GM18873 (cell line): Measurements from ENCODE around the gene EXTL1.

ENCODE experiments used
- ATAC-seq: cut with Tn5 transposase; IDR thresholded peaks from one replicate; pipeline ENCODE4 v1.9.1; 2021; ENCODE audit warnings: mild to moderate bottlenecking, moderate library complexity, moderate number of reproducible peaks; ENCODE audit not compliant: unreplicated experiment, low FRiP score

Gene EXTL1

DNA sequence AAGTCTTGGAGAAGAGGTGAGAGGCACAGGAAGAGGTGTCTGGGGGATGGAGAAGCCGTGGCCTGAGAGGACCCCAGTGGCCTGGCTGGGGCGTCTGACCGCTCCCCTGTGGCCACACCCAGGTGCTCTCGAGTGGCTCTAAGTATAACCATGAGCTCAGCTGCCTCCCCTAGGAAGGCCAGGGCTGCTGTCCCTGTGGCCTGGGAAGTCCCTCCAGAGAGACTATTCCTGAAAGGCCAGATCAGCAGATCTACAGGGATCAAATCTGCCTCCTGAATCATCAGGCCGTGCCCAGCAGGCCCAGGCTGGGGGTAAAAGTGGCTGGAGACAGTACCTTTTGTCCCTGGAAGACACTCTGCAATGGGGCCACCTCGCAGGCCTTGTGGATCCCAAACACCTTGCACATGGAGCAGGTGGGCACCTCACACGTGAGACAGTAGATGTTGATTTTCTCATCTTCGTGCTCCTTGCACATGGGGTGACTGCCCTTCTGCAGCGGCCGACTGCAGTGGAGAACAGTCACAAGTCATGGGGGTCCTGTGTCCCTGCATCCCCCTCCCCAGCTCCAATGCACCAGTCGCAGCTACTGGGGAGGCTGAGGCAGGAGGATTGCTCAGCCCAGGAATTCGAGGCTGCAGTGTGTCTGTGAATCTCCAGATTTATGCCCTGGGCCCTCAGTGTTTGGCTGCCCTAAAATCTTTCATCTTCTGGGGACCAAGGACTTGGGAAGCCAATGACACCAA lies 39.4 kb downstream of the EXTL1 start:
- no peak for ATAC-seq

DNA sequence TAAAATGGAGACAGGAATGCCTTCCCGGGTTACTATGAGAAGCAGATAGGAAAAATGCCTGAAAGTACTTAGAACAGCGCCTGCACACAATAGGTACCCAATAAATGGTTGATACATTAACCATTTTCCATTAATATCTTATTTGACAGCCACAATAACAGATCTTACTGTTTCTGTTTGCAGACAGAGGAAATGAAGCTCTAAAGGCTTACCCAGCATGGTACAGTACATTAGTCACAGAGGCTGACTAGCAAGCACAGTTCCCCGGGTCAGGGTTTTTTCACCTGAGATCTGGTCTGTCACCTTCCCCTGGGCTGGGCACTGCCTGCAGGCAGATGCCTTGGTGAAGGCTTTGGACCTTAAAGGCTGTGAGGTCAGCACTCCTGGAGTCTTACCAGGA lies 43.0 kb downstream of the EXTL1 start:
- ATAC-seq = no peak

DNA sequence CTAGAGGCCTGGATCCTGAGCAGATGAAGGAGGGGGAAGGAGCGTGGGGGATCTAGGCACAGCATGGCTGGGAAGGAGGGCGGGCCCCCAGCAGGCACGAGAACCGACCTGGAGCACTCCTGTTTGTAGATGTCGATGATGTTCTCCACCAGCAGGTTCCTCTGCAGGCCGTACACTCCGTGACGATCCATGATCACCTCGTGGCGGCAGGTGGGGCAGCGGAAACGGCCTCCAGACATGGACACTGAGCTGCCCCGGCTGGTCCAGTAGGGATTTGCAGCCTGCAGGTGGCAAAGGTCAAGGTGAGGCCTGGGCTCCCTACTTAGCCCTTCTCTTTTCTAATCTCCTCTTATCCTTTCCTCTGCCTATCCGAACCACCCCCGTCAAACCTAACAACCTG lies 44.6 kb downstream of the EXTL1 start:
- no peak for ATAC-seq

DNA sequence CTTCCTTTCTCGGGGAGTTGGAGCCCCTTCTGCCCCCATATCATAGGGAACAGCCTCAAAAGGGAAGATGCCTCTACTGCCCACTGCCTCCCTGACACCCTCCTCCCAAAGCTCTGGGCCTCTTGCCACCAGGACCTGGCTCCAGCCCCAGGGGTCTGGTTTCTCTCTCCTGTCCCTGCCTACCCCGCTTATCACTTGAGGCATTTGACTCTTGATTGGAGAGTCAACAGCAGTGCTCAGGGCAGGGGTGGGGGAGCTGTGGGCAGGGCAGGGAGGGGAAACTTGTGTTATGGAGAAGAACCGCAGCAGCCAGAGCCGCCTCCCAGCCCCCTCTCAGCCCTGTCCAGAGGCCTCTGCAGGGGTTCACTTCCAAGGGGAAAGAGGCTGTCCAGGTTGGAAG lies 45.3 kb downstream of the EXTL1 start:
- no peak for ATAC-seq

DNA sequence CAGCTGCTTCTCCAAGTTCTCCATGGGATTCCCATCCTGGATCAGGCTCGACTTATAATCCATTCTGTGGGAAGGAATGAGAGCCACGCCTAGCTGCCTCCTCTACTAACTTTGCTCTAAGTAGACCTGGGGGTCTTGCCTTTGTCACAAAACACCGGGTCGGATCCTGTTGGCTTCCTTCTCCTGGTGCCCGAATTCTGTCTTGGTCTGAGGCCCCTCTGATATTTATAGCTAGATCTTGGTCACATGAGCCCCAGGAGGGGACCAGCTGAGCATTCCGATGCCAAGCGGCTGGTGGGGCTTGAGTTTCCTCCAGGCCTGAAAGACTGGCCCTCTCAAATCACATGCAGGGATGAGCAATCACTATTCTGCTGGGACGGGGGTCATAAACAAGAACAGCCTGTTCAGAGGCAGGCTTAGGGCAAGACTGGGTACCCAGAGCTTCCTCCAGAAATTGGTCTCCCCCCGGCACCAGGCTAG lies 45.9 kb downstream of the EXTL1 start, which contains the start of gene TRIM63:
Gene TRIM63, minus strand, starts transcription at position 199 of the 480 bp plus-strand sequence. Its CDS starts 136 bp downstream, at position 63.
- ATAC-seq = no peak

DNA sequence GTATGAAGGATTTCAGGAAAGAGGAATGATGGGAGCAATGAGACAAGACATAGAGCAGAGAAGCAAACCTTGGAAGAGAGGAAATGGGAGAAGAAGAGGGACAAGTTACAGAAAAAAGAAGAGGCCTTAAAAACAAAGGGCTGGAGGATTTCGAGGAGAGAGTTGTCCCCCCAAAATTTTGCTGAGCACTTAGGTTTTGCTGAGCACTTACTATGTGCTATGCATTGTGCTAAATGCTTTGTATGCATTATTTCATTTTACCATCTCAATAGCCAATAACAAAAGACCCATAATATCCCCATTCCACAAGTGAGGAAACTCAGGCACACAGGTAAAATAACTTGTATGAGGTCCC lies 48.3 kb downstream of the EXTL1 start:
- ATAC-seq = no peak

DNA sequence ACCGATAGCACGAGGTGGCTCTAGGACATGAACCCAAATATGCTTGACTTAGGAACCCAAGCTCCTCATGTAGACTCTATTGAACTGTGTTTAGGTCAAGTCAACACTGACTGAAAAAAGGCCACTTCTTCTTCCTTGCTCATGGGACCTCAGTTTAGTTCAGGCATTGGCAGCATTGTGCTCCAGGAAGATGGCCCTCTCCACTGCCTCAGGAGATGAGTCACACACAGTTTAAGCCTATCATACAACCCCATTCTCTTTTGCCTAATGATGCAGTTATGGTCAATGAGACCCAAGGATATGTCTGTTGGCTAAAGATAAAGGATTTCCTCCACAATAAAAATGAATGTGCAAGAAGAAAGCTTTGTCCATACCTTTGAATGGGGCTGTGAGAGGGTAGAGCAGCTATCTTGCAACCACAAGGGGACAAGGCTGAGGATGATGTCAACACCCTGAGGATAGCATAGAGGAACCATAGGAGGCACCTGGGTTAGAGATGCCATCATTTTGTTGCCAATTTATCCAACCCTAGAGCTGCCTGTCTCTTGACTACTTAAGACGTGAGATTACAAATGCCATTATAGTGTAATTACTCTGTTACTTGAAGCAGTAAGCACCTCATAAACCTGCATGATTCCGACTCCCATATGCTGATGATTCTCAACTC lies 48.9 kb downstream of the EXTL1 start:
- ATAC-seq = no peak

DNA sequence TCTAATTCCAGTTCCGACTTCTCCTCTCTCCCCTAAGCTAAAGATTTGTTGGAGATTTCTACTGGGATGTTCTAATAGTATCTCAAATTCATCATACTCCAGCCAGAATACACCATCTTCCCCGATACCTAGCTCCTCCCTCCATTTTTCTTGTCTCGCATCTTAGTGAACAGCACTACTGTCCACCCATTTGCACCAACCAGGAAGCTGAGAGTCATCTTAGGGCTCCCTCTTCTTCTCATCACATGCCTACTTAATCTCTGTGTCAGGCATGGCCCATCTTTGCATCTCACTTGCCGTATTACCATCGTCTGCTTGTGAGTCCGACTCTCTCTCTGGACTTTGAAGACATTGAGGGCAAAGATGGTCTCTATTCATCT lies 49.4 kb downstream of the EXTL1 start:
- no peak for ATAC-seq

DNA sequence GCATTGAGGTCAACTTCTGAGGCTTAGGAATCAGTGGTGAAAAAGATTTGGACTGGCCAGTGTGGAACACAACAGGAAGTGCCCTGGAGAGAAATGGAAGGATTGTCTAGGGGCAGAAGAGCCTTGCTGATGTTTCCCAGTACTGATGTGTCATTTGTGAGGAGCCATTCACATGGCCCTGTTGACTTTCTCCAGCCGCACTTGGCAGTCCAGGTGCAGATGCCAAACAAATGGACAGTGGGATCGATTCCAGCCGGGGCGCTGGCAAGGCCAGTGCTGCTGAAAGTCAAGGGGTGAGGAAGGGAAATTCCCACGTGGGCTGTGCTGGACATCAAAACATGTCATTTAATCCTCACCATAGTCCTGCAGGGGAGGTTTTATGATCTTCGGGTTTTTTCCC lies 50.7 kb downstream of the EXTL1 start:
- ATAC-seq = no peak

DNA sequence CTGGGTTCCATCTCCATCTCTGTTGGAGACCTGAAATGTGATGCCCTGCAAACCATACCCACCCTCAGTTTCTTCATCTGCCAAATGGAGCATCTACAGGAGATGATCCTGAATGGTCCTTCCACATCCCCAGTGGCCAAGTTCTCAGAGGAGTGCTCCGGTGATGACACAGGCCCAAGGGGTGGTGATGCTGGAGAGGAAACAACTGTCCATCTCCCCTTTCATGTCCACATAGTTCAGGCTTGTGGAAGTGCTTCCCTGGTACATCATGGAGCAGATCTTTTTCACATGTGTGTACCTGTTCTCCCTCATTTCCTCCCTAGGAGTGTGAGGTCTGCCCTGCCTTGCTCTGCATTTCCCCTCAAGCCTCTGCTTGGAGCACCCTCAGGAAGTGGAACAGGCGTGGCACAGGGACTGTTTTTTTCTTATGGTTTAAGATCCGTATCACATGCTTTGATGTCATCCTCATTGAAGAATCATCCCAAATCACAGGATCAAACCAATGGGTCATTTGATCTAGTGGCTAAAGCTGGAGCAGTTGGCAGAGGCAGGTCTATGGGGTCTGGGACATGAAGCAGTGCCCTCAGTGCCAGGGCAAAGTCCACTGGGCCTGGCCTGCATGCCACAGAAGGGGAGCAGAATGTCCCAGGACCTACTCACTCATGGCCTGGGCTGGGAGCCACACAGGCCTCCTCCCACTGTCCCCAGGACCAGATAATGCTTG lies 54.0 kb downstream of the EXTL1 start:
- ATAC-seq = no peak

DNA sequence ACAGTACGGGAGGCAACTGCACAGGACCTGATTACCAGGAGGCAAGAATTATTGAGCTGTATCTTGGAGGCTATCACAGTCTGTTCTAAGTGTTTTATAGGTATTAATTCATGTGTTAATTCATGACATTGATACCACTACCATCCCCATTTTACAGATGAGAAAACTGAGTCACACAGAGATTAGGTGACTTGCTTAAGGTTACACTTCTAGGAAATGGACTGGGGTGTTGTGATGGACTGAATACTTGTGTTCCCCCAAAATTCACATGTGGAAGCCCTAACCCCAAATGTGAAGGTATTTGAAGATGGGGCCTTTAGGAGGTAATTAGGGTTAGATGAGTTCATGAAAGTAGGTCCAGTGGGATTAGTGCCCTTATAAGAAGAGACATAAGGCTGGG lies 55.9 kb downstream of the EXTL1 start:
- ATAC-seq = no peak

DNA sequence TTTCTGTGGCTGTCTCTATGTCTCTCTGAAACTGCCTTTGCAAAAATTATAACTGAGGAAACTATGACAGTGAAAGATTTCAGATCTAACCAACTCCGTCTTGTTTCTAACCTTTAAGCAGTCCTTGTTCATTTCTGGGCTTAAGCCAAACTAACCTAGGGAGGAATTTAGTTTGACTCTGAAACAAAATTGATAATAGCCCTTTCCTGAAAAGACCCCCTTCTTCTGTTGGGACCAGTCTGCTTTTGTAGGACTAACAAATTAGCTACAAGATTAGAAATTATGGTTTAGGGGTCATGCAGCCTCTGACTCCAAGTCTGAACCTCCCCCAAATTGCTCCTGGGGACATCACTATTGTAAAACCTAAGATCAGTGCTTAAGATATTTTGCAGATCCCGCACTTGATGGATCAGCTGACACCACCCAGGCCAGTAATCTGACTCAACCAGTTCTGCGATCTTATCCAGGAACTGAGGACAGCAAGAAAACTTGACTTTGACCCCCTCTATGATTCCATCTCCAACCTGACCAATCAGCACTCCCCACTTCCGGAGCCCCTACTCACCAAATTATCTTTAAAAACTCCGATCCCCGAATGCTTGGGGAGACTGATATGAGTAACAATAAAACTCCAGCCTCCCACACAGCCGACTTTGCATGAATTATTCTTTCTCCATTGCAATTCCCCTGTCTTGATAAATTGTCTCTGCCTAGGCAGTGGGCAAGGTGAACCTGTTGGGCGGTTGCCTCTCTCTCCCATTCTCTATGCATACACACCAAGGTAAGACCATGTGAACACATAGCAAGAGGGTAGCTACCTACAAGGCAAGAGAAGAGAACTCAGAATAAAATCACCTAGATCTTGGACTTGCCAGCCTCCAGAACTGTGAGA lies 57.0 kb downstream of the EXTL1 start:
- no peak for ATAC-seq

DNA sequence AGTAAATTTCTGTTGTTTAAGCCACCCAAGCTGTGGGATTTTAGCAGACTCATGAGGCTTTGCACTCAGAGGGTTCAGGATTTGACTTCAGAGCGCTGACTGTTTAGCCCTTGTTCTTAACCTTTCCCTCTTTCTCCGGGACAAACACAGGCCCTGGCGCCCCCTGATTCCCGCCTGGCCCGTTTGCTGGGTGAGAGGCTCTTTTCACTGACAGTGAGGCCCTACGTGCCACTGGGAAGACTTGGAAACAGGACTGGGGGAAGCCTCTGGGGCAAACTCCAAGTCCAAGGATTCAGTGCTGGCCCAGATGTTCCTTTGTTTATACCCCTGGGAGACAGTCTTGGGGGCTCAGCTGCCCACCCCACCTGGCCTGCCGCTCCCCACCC lies 57.6 kb downstream of the EXTL1 start:
- no peak for ATAC-seq

DNA sequence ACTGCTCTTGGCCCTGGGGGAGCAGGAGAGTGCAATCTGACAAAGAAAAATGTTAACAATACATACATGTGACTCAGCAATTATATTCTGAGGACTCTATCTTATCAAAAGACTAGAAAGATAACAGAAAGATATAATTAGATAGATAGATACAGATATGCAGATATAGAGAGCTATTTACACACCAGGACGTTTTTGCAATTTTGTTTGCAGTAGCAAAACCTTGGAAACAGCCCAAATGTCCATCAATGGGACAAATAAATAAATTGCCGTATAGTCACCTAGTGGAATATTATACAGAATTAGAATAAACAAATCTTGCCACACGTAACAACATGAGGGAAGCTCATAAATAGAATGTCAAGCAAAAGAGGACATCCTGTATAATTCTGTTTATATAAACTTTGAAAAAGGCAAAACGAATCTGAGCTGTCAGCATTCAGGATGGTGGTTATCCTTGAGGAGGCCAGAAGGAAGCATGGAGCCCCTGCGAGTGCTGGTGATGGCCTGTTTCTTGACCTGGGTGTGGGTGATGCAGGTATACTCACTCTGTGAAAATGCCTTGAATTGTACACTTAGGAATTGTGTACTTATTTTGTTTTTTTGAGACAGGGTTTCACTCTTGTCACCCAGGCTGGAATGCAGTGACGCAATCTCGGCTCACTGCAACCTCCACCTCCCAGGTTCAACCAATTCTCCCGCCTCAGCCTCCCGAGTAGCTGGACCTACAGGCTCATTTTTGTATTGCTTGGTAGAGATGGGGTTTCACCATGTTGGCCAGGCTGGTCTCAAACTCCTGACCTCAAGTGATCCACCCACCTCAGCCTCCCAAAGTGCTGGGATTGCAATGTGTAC lies 58.6 kb downstream of the EXTL1 start:
- ATAC-seq = no peak

DNA sequence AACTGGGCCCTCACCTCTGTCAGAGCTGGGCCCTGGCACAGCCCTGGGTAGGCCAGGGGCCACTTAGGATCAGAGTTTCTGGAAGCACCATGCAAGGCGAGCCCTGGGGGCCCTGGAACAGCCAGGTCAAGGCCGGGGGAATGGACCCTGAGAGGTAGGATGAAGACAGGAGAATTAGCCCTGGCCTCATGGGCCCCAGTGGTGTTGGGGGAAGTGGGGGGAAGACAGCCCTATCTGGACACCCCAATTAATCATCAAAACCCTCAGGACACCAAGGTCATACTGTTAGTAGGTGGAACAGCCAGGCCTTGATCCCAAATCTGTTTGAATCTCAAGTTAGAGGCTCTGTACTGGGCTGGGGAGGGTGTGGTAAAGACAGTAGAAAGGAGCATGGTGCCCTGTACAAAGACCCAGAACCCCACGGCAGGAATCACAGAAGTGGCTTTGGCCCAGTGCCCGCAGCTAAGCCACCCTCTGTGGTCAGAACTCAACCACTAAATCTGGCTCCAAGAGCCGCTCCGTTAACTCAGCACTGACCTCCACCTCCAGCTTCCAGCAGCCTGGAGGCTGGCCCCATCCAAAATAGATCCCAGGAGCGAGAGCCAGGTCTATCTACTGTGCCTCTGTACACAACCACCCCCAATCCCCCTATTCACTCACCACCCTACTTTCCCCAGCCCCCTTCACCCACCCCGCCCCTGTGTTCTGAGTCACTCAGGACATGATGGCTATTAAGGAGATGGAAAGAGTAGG lies 59.9 kb downstream of the EXTL1 start:
- ATAC-seq = no peak

DNA sequence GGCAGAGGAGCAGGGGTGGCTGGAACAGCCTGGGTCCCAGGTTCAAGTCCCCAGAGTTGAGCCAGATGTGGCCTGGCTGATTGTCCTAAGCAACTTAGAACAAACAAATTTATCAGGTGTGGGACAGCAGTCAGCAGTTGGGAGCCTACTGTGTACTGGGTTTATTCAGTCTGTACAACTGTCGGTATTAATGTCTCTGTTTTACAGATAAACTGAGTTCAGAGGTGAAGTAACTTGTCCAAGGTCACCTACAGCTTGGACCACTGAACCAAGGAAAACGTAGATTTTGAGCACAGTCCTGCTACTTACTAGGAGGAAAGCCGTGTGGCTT lies 60.4 kb downstream of the EXTL1 start:
- ATAC-seq = no peak

DNA sequence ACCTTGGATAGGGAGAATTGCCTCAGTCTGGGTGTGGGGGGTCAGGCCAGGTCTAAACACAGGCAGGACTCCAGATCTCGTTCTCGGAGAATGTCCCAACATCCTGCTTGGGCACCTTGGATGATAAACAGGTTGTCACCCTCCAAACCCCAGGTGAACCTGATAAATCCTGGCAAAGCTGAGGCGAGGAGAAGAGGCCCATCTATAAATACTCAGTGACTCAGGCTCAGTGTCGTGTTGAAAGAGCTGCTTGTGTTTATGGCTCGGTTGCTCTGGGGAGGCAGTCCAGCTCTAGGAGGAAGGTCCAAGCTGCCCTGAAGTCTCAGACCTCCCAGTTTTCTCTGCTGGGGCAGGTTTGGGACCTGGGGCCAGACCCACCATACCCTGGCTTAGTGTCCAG lies 61.6 kb downstream of the EXTL1 start:
- ATAC-seq = no peak

DNA sequence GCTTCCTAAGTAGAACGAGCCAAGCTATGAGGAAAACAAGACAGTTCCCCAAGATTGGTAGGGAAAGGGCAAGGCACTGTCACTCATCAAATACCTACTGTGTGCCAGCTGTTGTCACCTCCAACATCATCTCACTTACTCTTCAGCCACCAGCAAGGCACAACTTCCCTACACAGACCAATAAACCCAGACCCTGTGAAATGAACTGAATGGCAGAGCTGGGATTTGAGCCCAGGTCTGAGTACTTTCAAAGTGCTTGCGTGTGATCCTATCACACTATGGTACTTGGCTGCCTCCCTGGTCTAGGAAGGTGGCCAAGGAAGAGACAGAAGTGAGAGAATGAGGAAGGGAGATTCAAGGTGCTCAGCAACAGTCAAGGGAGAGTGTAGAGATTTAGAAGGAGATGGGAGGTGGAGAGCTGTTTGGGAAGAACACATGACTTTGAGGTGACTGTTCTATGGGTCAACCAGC lies 62.6 kb downstream of the EXTL1 start:
- no peak for ATAC-seq

DNA sequence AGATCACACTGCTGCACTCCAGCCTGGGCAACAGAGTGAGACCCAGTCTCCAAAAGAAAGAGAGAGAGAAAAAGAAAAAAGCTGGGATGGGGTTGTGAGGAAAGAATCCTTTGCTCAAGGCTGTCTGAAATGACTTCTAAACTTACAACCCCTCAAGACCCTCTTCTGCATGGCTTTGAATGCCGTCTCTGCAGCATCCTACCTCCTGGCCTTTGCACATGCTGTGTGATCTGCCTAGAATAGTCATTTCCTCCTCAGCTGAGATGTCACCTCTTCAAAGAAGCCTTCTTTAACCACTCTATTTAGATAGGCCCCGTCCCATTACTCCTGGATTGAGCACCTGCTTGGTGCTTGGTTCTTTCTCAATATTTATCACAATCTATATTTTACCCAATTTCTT lies 63.3 kb downstream of the EXTL1 start:
- ATAC-seq = no peak
